ENCODE data around the gene NRXN2.
"Not testable (repeated sequence)": the region's sequence is repeated elsewhere in the genome, so short reads cannot be mapped to it uniquely, and the experiment has no call there.

NRXN2 gene

GRCh38 chr11:64719406-64719805, 3.6 kb downstream of the NRXN2 start:
- no peak for DNase-seq

GRCh38 chr11:64718780-64719124, 4.2 kb downstream of the NRXN2 start:
- DNase-seq: no peak

- no peak for DNase-seq
These were observed 4.8 kb downstream of the NRXN2 start for GRCh38 chr11:64718084-64718779.

GRCh38 chr11:64717268-64717578, 5.8 kb downstream of the NRXN2 start:
- no peak for DNase-seq

GRCh38 chr11:64716473-64717267, 6.3 kb downstream of the NRXN2 start:
- no peak for DNase-seq

- no peak for DNase-seq
These were observed 7.1 kb downstream of the NRXN2 start for GRCh38 chr11:64715756-64716472.

GRCh38 chr11:64715110-64715509, 7.9 kb downstream of the NRXN2 start:
- no peak for DNase-seq

- DNase-seq: no peak
These were observed 8.3 kb downstream of the NRXN2 start for GRCh38 chr11:64714666-64715065.

GRCh38 chr11:64713781-64714363, 9.1 kb downstream of the NRXN2 start:
- no peak for DNase-seq

GRCh38 chr11:64713016-64713707, 9.8 kb downstream of the NRXN2 start:
- DNase-seq: no peak

GRCh38 chr11:64712430-64713015, 10.5 kb downstream of the NRXN2 start:
- peak in 1 of 2 experiments; percentile 17 for DNase-seq

- DNase-seq: no peak
These were observed 11.0 kb downstream of the NRXN2 start for GRCh38 chr11:64711956-64712362.

- no peak for DNase-seq
These were observed 11.7 kb downstream of the NRXN2 start for GRCh38 chr11:64711138-64711955.

GRCh38 chr11:64710418-64711137, 12.4 kb downstream of the NRXN2 start:
- no peak for DNase-seq

- no peak for DNase-seq
These were observed 17.5 kb downstream of the NRXN2 start for GRCh38 chr11:64705501-64705900.

- no peak for DNase-seq
These were observed 19.9 kb downstream of the NRXN2 start for GRCh38 chr11:64703048-64703447.

- DNase-seq: not testable (repeated sequence)
These were observed 21.0 kb downstream of the NRXN2 start for GRCh38 chr11:64701956-64702355.

GRCh38 chr11:64698427-64698826, 24.6 kb downstream of the NRXN2 start:
- DNase-seq: no peak

- no peak for DNase-seq
These were observed 25.2 kb downstream of the NRXN2 start for GRCh38 chr11:64697663-64698375.

GRCh38 chr11:64696045-64696444, 27.0 kb downstream of the NRXN2 start:
- no peak for DNase-seq
